ENCODE measurements around the gene ADRB2.

GRCh38 chr5:148807851-148808250 lies 18.6 kb upstream of the ADRB2 start:
- TF ChIP-seq CTCF (conservative IDR thresholded peaks at IDR 0.05) (no peak), EZH2 (IDR thresholded peaks at IDR 0.05; ENCODE audit: low read depth) (no peak)
